ENCODE results near the gene RBM39. TPM values are rescaled to one million over a fixed set of nuclear protein-coding genes. Genes with fewer than 3 reads are reported as not detected.
A peak's percentile ranks its signal among the peaks of the same experiment; 100 is the strongest.

Gene RBM39
- total and polyA plus RNA-seq, 2 of the 13 experiments (the other 11 are each of a cell fraction or from before 2014, with no cell fraction given), result 788 to 920 TPM

DNA sequence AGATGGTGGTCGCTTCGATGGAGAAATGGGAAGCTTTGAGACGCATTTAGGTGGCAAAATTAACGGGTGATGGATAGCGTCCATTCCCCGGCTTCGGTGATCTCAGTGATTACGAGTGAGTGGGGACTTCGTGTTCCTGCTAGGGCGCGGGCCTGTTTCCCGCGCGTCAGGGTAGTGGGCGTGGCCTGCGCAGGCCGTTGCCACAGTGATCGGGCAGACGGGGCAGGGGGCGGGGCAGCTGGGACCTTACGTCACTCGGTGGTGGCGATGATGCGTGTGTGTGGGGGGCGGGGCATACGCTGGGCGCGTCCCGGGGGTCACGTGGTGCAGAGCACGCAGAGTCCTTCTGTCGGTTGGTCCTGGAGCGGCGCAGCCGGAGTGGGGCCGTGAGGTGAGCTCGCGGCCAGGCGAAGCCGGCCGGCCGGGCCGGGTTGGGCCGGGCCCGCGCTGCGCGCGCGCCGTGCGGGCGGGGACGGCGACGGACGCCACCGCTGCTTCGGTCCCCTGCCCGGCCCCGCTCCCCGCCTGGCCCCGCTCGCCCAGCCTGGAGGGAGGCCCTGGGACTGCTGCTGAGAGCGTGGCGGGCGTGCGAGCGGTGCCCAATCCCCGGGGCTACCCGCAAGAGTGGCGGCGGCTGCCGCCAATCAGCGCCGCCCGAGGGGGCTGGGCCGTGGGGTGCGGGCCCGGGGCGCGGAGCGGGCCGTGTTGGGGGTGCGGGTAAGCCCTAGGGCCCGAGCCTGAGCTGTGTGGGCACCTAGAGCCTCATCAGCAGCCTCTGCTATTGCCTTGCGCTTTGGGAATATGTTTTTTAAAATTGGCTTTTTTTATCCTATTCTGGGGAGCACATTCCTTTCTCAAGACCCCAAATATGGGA, 29.9 kb upstream of the RBM39 start, which contains the start of gene PHF20 (continued):
- TF ChIP-seq ARHGAP35 (CRISPR knock-in tag; IDR thresholded peaks at IDR 0.05; ENCODE audit: borderline replicate concordance), result peak; percentile 95
- TF ChIP-seq ZNF292 (CRISPR knock-in tag; IDR thresholded peaks at IDR 0.05; ENCODE audit: borderline replicate concordance, low read depth), result peak; percentile 61; the same call in 1 of the 2 replicates
- TF ChIP-seq TARDBP (CRISPR knock-in tag; IDR thresholded peaks at IDR 0.05), result no peak; the same call in 1 of the 2 replicates
- TF ChIP-seq ZNF564 (CRISPR knock-in tag; IDR thresholded peaks at IDR 0.05), result no peak; the same call in 1 of the 2 replicates
- TF ChIP-seq POGZ (CRISPR knock-in tag; IDR thresholded peaks at IDR 0.05), result peak; percentile 75
- TF ChIP-seq HDAC6 (IDR thresholded peaks at IDR 0.05; ENCODE audit: low read depth, low read length), result no peak
- no peak for TF ChIP-seq ZBTB8A (CRISPR knock-in tag; IDR thresholded peaks at IDR 0.05; ENCODE audit: borderline replicate concordance, low read depth)
- peak; percentile 97 for TF ChIP-seq KLF11 (CRISPR knock-in tag; IDR thresholded peaks at IDR 0.05)
- peak; percentile 99 for TF ChIP-seq ZNF430 (CRISPR knock-in tag; IDR thresholded peaks at IDR 0.05)
- peak; percentile 79 for TF ChIP-seq SIX1 (CRISPR knock-in tag; IDR thresholded peaks at IDR 0.05; ENCODE audit: borderline replicate concordance)
- TF ChIP-seq SUZ12 (IDR thresholded peaks at IDR 0.05; ENCODE audit: low read depth, low read length), result 0 out of 2 replicates have a peak, but pooled peaks have one; percentile 2
- TF ChIP-seq CERS6 (CRISPR knock-in tag; IDR thresholded peaks at IDR 0.05), result peak; percentile 39; the same call in 1 of the 2 replicates
- TF ChIP-seq PRDM15 (CRISPR knock-in tag; IDR thresholded peaks at IDR 0.05), result peak; percentile 65; the same call in 1 of the 2 replicates
- no peak for TF ChIP-seq HNF4A (CRISPR knock-in tag; IDR thresholded peaks at IDR 0.05)
- TF ChIP-seq ZMYM2 (CRISPR knock-in tag; IDR thresholded peaks at IDR 0.05), result peak; percentile 95
- TF ChIP-seq, protein P1, sequence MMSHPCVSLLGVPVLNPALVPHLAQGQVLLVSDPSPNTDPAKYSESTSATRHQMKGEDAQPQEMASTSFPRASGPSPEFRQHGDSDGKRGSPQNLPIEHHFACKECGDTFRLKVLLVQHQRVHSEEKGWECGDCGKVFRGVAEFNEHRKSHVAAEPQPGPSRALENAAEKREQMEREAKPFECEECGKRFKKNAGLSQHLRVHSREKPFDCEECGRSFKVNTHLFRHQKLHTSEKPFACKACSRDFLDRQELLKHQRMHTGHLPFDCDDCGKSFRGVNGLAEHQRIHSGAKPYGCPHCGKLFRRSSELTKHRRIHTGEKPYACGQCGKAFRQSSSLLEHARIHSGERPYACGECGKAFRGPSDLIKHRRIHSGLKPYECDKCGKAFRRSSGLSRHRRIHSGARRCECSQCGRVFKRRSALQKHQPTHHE (CRISPR knock-in tag; IDR thresholded peaks at IDR 0.05; ENCODE audit: borderline replicate concordance), result peak; percentile 91; the same call in 1 of the 2 replicates
- peak; percentile 79; the same call in 1 of the 2 replicates for TF ChIP-seq ZNF598 (CRISPR knock-in tag; IDR thresholded peaks at IDR 0.05; ENCODE audit: borderline replicate concordance)
- TF ChIP-seq ZNF766 (CRISPR knock-in tag; IDR thresholded peaks at IDR 0.05; ENCODE audit: borderline replicate concordance), result peak; percentile 93; the same call in 1 of the 2 replicates
- peak; percentile 99 for TF ChIP-seq REL (CRISPR knock-in tag; conservative IDR thresholded peaks at IDR 0.05)
- TF ChIP-seq, protein P2, sequence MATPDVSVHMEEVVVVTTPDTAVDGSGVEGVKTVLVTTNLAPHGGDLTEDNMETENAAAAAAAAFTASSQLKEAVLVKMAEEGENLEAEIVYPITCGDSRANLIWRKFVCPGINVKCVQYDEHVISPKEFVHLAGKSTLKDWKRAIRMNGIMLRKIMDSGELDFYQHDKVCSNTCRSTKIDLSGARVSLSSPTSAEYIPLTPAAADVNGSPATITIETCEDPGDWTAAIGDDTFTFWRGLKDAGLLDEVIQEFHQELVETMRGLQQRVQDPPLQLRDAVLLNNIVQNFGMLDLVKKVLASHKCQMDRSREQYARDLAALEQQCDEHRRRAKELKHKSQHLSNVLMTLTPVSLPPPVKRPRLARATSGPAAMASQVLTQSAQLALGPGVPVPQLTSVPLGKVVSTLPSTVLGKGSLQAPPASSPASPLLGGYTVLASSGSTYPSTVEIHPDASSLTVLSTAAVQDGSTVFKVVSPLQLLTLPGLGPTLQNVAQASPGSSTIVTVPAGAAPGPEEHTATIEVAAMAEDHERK (CRISPR knock-in tag; IDR thresholded peaks at IDR 0.05; ENCODE audit: low read depth), result peak; percentile 47; the same call in 1 of the 2 replicates
- TF ChIP-seq CC2D1A (CRISPR knock-in tag; IDR thresholded peaks at IDR 0.05), result no peak
